Mammary epithelial cell (primary cell): Measurements from ENCODE around the gene CYP2A6.
"Not testable (repeated sequence)": the region's sequence is repeated elsewhere in the genome, so short reads cannot be mapped to it uniquely, and the experiment has no call there.

Experiments used
- EZH2 ChIP-seq: IDR thresholded peaks from 2 replicates; pipeline ENCODE4 v1.6.1; 2012; ENCODE audit warnings: low read length, inconsistent platforms, borderline replicate concordance
- TF ChIP-seq, protein P1 (sequence below), 2 donors: IDR thresholded peaks in 1 of 2; conservative IDR thresholded peaks in 1 of 2; 2 replicates each; pipeline ENCODE4 v1.5.1; 2011 to 2012; ENCODE audit warnings: inconsistent platforms in 2 of 2, low read length in 2 of 2, mild to moderate bottlenecking in 2 of 2, control low read depth in 1 of 2, low read depth in 1 of 2; ENCODE audit not compliant: insufficient read depth in 1 of 2; ENCODE audit errors: extremely low read depth in 1 of 2

DNA sequence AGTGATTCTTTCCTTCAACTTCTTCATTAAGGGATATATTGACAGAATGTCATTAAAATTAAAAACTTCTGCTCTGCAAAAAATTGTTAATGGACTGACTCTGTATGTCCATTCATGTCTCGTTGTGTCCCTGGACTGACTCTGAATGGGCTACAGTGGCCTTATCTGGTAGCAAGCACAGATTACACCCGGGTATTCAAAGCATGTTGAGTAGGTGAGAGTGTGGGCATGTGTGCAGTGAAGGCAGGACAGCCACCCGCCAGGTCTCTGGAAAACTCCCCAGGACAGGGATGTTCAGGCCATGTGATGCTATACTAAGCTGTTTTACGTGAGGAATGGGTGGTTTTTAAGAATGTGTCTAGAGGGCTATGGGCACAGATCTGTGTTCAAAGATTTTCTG lies 24.6 kb upstream of the CYP2A6 start:
- TF ChIP-seq, protein P1, sequence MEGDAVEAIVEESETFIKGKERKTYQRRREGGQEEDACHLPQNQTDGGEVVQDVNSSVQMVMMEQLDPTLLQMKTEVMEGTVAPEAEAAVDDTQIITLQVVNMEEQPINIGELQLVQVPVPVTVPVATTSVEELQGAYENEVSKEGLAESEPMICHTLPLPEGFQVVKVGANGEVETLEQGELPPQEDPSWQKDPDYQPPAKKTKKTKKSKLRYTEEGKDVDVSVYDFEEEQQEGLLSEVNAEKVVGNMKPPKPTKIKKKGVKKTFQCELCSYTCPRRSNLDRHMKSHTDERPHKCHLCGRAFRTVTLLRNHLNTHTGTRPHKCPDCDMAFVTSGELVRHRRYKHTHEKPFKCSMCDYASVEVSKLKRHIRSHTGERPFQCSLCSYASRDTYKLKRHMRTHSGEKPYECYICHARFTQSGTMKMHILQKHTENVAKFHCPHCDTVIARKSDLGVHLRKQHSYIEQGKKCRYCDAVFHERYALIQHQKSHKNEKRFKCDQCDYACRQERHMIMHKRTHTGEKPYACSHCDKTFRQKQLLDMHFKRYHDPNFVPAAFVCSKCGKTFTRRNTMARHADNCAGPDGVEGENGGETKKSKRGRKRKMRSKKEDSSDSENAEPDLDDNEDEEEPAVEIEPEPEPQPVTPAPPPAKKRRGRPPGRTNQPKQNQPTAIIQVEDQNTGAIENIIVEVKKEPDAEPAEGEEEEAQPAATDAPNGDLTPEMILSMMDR (conservative IDR thresholded peaks at IDR 0.05 in 1 of 2, IDR thresholded peaks at IDR 0.05 in 1 of 2; ENCODE audit: extremely low read depth in 1 of 2, insufficient read depth in 1 of 2, low read depth in 1 of 2, low read length in 2 of 2): not testable (repeated sequence)
- not testable (repeated sequence) for TF ChIP-seq EZH2
